Sigmoid colon (tissue), 7 donors: ENCODE measurements around the gene KRT80. TPM values are rescaled to one million over a fixed set of nuclear protein-coding genes. Genes with fewer than 3 reads are reported as not detected.

Experiments
- DNase-seq: peaks from one replicate; pipeline ENCODE4 v3.0.0-alpha.2; 2019
- H3K27ac ChIP-seq, 4 donors: fragments of 200-600 bp; sonication (generic); one replicate each; pipeline ENCODE4 v1.5.1; 2016 to 2019; ENCODE audit warnings: mild to moderate bottlenecking in 1 of 4
- H3K27me3 ChIP-seq, 3 donors: fragments of 200-600 bp; sonication (generic); one replicate each; pipeline ENCODE4 v1.5.1; 2019; ENCODE audit warnings: mild to moderate bottlenecking in 1 of 3
- H3K36me3 ChIP-seq, 4 donors: fragments of 200-600 bp; sonication (generic); one replicate each; pipeline ENCODE4 v1.5.1; 2016 to 2019
- H3K4me1 ChIP-seq, 4 donors: fragments of 200-600 bp; sonication (generic); one replicate each; pipeline ENCODE4 v1.5.1; 2017 to 2019
- H3K4me3 ChIP-seq, 4 donors: fragments of 200-600 bp; sonication (generic); one replicate each; pipeline ENCODE4 v1.5.1; 2017 to 2019; ENCODE audit warnings: mild to moderate bottlenecking in 2 of 4, moderate library complexity in 1 of 4
- H3K9me3 ChIP-seq, 4 donors: fragments of 200-600 bp in 3 of 4; sonication (generic) in 3 of 4; one replicate each; pipeline versions ENCODE4 v1.5.1 to v1.6.1; 2013 to 2019
- EP300 ChIP-seq, 4 donors: sonication (generic); formaldehyde crosslinking; IDR thresholded peaks; one replicate each; pipeline ENCODE4 v1.6.1; 2017; ENCODE audit warnings: antibody characterized with exemption in 4 of 4
- POLR2A ChIP-seq, 2 donors: fragments of 450-650 bp; IDR thresholded peaks; one replicate each; pipeline ENCODE4 v1.6.1; 2016; ENCODE audit warnings: antibody characterized with exemption in 2 of 2, mild to moderate bottlenecking in 2 of 2, moderate library complexity in 2 of 2
- POLR2AphosphoS5 ChIP-seq, 4 donors: sonication (generic); formaldehyde crosslinking; IDR thresholded peaks; one replicate each; pipeline ENCODE4 v1.6.1; 2017; ENCODE audit warnings: antibody characterized with exemption in 4 of 4
- WGBS, 2 donors: extraction: QIAGEN DNeasy Blood & Tissue Kit; methylation state at CpG; one replicate each; pipeline ENCODE4 v1.1.7; 2013; 5-methylcytosine and 5-hydroxymethylcytosine counted together
- intact Hi-C: fragments of 100-400 bp; cut with DNase I; formaldehyde crosslinking; loops from one replicate; pipeline ENCODE4 v1.15.1; 2023
- polyA plus RNA-seq, 3 donors: library from polyadenylated mRNA; stranded (reverse); fragments of 200-250 nt; gene quantifications; one replicate each; pipeline ENCODE4 v1.2.3, GENCODE V29; 2013
- total RNA-seq, 4 donors: library from RNA; depleted of rRNA; stranded (reverse); fragments of >200 nt; gene quantifications; one replicate each; pipeline ENCODE4 v1.1.0, GENCODE V29; 2016
- TF ChIP-seq, protein P1 (sequence below), 4 experiments: fragments of 450-650 bp in 3 of 4; fragments of 200-600 bp in 1 of 4; IDR thresholded peaks; one replicate each; pipeline ENCODE4 v1.5.1; 2016 to 2019; ENCODE audit warnings: antibody characterized with exemption in 4 of 4, mild to moderate bottlenecking in 3 of 4, moderate library complexity in 2 of 4
- donor health status: healthy with polysubstance abuse.
- donor health status: Bipolar disorder and iron deficiency.
- donor health status: healthy.

The KRT80 gene
- total and polyA plus RNA-seq, 7 donors: under 0.01 to 0.34 TPM; not detected in 5

DNA sequence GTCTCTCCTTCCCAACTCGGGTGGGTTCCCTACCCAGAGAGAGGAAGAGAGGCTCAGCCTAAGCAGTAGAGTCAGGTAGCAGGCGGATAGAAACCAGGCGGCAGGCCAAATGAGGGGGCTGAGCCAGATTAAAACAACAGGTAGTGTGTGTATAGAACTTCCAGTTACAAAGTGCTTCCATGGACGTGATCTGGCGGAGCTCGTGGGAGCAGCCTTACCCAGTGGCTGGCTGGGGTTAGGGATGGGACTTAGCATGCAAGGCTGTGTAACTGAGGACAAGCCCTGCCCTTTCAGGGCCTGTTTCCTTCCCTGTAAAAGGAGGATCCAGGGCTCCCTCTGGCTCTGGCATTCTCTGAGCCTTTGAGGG is 8.3 kb downstream of the KRT80 start:
- H3K4me3 ChIP-seq: no peak overlapping the region
- no peak for TF ChIP-seq POLR2AphosphoS5 (IDR thresholded peaks at IDR 0.05)
- no peak for TF ChIP-seq EP300 (IDR thresholded peaks at IDR 0.05)
- H3K27me3 ChIP-seq: no peaks in the 10 kb centered on the region
- no peaks in the 10 kb centered on the region for H3K9me3 ChIP-seq
- no peaks in the 10 kb centered on the region for H3K36me3 ChIP-seq
- 36 to 79% methylated on average over 6 of the region's 6 CpGs for WGBS, 2 donors
- H3K27ac ChIP-seq: peak overlapping the region in 1 of 4 donors; percentile 33
- DNase-seq: no peak
- peaks cover 0 to 55% (median 33%) of the 10 kb centered on the region in 4 donors for H3K4me1 ChIP-seq
- intact Hi-C loops: no loop called here

GRCh38 chr12:52182898-52183543 is 8.8 kb downstream of the KRT80 start:
- TF ChIP-seq POLR2A (IDR thresholded peaks at IDR 0.05): no peak
- TF ChIP-seq, protein P1, sequence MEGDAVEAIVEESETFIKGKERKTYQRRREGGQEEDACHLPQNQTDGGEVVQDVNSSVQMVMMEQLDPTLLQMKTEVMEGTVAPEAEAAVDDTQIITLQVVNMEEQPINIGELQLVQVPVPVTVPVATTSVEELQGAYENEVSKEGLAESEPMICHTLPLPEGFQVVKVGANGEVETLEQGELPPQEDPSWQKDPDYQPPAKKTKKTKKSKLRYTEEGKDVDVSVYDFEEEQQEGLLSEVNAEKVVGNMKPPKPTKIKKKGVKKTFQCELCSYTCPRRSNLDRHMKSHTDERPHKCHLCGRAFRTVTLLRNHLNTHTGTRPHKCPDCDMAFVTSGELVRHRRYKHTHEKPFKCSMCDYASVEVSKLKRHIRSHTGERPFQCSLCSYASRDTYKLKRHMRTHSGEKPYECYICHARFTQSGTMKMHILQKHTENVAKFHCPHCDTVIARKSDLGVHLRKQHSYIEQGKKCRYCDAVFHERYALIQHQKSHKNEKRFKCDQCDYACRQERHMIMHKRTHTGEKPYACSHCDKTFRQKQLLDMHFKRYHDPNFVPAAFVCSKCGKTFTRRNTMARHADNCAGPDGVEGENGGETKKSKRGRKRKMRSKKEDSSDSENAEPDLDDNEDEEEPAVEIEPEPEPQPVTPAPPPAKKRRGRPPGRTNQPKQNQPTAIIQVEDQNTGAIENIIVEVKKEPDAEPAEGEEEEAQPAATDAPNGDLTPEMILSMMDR (IDR thresholded peaks at IDR 0.05): no peak
- H3K4me3 ChIP-seq: no peak overlapping the region
- DNase-seq: no peak
- H3K27ac ChIP-seq: peak overlapping the region in 1 of 4 donors; percentile 33
- WGBS, 2 donors: 55 to 81% methylated on average over 9 of the region's 9 CpGs
- intact Hi-C loops: no loop called here
- H3K36me3 ChIP-seq: no peaks in the 10 kb centered on the region
- peaks cover 0 to 60% (median 38%) of the 10 kb centered on the region in 4 donors for H3K4me1 ChIP-seq
- H3K9me3 ChIP-seq: no peaks in the 10 kb centered on the region
- H3K27me3 ChIP-seq: no peaks in the 10 kb centered on the region

DNA sequence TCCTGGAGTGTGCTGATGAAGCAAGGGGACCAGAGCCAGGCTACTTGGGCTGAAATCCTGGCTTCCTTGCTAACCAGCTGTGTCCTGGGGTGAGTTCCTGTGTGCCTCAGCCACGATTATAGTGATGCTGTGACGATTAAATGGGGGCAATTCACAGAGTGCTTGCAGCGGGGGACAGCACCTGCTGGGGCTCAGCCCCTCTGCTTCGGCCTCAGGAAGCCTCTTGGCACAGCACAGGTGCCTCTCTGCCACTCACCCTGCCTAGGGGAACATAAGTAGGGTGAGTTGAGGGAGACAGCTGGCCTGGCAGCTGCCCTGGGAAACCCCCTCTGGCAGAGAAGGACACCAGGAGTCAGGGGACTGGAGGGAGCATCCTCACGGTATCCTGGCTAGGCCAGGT is 9.4 kb downstream of the KRT80 start:
- TF ChIP-seq EP300 (IDR thresholded peaks at IDR 0.05): no peak
- no peak for TF ChIP-seq POLR2A (IDR thresholded peaks at IDR 0.05)
- TF ChIP-seq, protein P1 (IDR thresholded peaks at IDR 0.05): no peak
- no peak for TF ChIP-seq POLR2AphosphoS5 (IDR thresholded peaks at IDR 0.05)
- Histone ChIP-seq H3K27me3 (no peaks in the 10 kb centered on the region), H3K36me3 (no peaks in the 10 kb centered on the region), H3K27ac (no peak overlapping the region), H3K4me1 (peaks cover 0 to 60% (median 40%) of the 10 kb centered on the region in 4 donors), H3K9me3 (no peaks in the 10 kb centered on the region), H3K4me3 (no peak overlapping the region)
- intact Hi-C loops: no loop called here
- WGBS, 2 donors: 67 to 74% methylated on average over 5 of the region's 5 CpGs
- DNase-seq: no peak

DNA sequence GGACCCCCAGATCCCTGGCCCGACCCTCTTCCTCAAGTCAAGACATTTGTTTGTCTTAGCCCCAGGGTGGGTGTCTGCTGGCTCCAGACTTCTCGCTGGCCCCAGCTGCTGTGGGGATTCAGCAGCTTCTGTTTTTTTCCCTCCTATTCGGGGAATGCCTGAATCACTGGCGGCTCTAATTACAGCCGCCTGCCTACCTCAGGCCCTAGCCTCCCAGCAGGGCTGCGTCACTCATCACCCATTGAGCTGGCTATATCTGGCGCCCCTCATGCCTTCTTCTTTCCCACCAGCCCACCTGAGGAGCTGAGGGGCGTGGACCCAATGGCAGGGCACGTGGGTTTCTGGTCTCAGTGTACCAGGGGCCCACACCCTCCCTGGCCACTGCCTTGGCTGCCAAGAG is 10.1 kb downstream of the KRT80 start:
- Histone ChIP-seq H3K4me3 (no peak overlapping the region), H3K36me3 (no peaks in the 10 kb centered on the region), H3K27ac (no peak overlapping the region), H3K9me3 (no peaks in the 10 kb centered on the region), H3K4me1 (peaks cover 0 to 54% (median 38%) of the 10 kb centered on the region in 4 donors), H3K27me3 (no peaks in the 10 kb centered on the region)
- TF ChIP-seq POLR2AphosphoS5 (IDR thresholded peaks at IDR 0.05) (no peak), POLR2A (IDR thresholded peaks at IDR 0.05) (no peak), EP300 (IDR thresholded peaks at IDR 0.05) (no peak)
- TF ChIP-seq, protein P1 (IDR thresholded peaks at IDR 0.05): no peak
- no peak for DNase-seq
- intact Hi-C loops: no loop called here
- 74 to 83% methylated on average over 9 of the region's 9 CpGs for WGBS, 2 donors

DNA sequence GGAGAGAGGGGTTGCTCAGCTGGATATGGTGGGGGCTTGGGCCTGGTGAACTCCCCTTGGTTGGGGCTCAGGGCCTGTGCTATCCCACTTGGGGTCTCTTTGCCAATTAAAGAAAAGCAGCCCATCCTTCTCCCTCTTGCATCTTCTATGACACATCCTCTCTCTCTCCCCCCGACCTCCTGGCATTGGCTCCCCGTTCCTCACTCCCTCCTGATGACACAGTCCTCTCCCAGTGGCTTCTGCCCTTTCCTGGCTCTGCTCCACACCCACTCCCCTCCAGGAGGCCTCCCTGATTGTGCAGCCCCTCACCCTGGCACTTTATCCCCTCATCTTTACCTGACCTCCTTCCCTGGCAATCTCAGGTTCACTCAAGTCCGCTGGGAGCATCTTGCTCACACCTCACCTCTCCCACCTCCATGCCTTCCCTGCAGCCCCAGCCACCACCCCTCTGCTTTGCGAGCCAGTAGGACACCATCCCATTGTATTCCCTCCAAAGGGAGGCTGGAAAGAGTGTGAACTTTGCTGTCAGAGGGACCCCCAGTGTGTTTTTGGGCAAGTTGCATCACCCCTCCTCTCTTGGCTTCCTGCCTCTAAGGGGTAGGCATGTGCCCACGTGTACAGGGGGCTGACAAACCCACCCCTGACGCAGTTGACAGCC is 10.7 kb downstream of the KRT80 start:
- Histone ChIP-seq H3K27ac (no peak overlapping the region), H3K27me3 (no peaks in the 10 kb centered on the region), H3K36me3 (no peaks in the 10 kb centered on the region), H3K9me3 (no peaks in the 10 kb centered on the region), H3K4me3 (no peak overlapping the region), H3K4me1 (peaks cover 0 to 48% (median 32%) of the 10 kb centered on the region in 4 donors)
- WGBS, 2 donors: 65 to 73% methylated on average over 6 of the region's 6 CpGs
- DNase-seq: no peak
- no peak for TF ChIP-seq EP300 (IDR thresholded peaks at IDR 0.05)
- TF ChIP-seq, protein P1 (IDR thresholded peaks at IDR 0.05): no peak
- TF ChIP-seq POLR2A (IDR thresholded peaks at IDR 0.05): no peak
- no peak for TF ChIP-seq POLR2AphosphoS5 (IDR thresholded peaks at IDR 0.05)
- intact Hi-C loops: no loop called here
